ENCODE results near the gene BCAS3.
"Not testable (repeated sequence)": the region's sequence is repeated elsewhere in the genome, so short reads cannot be mapped to it uniquely, and the experiment has no call there.

Gene BCAS3

DNA sequence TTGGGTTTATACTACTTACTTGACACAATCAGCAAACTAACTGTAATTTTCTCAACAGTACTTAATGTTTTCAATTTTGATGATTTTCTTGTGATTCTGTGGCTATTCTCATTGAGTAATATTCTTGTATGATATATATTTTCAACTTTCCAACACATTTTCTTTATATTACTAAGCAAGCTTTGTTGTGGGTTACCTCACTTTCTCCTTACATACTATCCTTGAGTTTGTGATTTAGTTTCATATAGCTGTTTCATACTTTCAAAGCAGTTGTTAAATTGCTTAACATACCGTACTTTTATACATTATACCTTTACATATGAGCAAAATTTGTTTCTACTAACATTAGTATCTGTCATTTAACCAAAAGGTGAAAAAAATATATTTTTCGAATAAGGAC lies 197.1 kb downstream of the BCAS3 start:
- no peak for DNase-seq (ENCODE audit: low read depth, low spot score)

DNA sequence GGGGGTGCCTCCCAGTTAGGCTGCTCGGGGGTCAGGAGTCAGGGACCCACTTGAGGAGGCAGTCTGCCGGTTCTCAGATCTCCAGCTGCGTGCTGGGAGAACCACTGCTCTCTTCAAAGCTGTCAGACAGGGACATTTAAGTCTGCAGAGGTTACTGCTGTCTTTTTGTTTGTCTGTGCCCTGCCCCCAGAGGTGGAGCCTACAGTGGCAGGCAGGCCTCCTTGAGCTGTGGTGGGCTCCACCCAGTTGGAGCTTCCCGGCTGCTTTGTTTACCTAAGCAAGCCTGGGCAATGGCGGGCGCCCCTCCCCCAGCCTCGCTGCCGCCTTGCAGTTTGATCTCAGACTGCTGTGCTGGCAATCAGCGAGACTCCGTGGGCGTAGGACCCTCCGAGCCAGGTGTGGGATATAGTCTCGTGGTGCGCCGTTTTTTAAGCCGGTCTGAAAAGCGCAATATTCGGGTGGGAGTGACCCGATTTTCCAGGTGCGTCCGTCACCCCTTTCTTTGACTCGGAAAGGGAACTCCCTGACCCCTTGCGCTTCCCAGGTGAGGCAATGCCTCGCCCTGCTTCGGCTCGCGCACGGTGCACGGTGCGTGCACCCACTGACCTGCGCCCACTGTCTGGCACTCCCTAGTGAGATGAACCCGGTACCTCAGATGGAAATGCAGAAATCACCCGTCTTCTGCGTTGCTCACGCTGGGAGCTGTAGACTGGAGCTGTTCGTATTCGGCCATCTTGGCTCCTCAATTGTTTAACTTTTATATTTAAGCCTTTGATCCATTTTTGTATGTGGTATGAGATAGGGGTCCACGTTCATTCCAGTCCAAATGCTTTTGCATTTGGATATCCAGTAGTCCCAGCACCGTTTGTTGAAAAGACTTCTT lies 209.3 kb downstream of the BCAS3 start:
- not testable (repeated sequence) for DNase-seq (ENCODE audit: low read depth, low spot score)

DNA sequence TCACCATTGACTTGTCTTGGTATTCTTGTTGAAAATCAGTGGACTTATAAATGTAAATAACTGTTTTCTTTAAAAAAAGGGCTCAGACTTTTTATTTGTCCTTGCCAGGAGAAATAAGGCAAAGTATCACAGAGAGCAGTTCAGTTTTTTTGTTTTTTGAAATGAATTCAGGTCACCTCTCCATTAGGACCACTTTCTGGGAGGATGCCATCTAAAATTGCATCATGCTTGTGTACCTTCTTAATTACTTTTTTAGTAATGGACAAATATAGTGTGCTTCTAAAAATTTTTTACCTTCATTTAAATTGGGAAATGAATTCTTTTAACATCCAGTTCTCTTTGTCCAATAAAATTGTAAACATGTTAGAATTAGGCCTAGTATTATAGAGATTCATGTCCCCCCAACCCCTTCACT lies 210.0 kb downstream of the BCAS3 start:
- DNase-seq (ENCODE audit: low read depth, low spot score), result no peak

DNA sequence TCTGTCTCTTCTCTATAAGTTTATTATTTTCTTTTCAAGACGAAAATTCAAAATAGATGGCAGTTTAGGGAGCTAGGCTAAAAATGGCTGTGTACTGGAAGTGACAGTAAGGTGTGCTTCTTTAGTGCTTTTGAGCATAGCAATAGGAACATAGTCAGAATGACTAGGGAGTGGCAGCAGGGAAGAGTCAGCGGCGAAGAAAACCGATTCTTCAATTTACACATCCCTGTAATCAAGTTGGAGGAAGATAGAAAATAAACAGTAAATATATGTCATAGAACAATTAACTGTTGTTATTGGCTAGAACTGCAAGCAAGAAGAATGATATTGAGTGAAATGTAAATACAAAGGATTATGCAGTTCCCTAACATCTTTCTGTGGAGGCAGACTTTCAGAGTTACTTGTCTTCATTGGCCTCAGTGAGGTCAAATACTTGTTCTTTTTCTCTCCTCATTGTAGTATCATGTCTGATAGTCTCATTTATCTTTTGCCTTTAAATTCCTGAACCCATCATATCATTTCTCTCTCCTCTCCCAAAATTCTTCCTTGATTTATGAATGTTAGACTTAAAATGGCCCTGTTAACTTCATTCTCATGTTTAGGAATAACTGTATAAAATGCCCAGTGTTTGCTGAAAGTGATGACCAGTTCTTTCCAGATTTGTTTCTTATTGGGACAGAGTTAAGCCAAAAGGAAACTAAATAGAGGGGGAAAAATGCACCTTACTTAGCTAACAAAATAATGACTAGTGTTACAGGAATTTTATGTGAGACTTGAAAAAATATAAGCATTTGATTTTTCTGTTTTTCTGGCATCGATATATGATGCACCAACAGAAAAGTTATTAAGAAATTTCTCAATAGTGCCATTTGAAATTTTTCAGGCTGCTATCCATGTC lies 211.4 kb downstream of the BCAS3 start:
- DNase-seq (ENCODE audit: low read depth, low spot score), result no peak

DNA sequence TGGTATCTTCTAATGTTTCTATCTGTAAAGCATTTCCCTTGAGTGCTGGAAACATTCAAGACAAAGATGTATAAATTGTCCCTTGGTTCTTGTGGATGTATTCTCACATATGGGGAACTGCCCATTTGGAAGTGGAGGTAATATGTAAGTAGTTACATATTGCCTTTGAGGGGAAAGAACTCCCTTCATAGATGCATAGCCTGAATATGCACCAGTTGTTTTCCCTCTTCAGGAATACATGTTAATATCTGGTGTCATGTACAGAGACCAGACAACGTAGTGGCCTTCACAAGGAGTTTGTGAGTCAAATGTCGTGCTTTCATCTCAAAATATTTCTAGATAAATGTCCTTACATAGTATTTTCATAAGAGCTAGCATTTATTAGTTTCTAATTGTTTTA lies 213.5 kb downstream of the BCAS3 start:
- DNase-seq (ENCODE audit: low read depth, low spot score), result no peak

DNA sequence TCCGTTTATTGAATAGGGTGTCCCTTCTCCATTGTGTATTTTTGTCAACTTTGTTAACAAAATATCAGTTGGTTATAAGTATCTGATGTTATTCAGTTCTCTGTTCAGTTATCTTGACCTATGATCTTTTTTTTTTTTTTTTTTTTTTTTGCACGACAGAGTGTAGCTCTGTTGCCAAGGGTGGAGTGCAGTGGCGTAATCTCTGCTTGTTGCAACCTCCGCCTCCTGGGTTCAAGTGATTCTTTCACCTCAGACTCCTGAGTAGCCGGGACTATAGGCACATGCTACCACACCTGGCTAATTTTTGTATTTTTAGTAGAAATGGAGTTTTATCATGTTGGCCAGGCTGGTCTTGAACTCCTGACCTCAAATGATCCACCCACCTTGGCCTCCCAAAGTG lies 215.8 kb downstream of the BCAS3 start:
- DNase-seq (ENCODE audit: low read depth, low spot score), result no peak

DNA sequence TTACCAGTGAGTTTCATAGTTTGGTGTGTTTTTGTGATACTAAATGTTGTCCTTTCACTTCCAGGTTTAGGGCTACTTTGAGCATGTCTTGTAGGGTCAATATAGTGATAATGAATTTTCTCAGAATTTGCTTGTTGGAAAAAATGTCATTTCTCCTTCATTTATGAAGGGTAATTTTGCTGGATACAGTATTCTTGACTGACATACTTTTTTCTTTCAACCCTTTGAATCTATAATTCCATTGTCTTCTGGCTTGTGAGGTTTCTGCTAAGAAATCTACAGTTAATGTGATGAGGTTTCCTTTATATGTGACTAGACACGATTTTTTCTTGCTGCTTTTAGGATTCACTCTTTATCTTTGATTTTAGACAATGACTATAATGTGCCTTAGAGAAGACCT lies 219.3 kb downstream of the BCAS3 start:
- DNase-seq (ENCODE audit: low read depth, low spot score), result no peak

DNA sequence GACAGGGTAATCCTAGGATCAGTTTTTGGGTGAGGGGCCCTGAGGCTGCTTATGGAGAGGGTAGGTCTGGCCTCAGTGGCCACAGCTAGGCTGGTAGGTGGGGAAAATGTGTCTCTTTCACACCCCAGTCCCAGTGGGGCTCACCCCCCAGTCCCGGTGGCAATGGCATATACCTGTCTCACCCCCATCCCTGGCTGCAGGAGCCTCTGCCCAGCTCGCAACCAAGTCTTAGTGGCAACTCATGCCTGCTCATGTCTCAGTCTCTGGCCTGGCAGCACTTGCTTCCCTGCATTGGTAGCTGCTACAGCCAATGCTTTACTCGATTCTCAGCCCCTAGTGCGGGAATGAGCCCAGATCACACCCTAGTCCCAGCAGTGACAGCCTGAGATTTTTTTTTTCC lies 221.5 kb downstream of the BCAS3 start:
- DNase-seq (ENCODE audit: low read depth, low spot score), result no peak

DNA sequence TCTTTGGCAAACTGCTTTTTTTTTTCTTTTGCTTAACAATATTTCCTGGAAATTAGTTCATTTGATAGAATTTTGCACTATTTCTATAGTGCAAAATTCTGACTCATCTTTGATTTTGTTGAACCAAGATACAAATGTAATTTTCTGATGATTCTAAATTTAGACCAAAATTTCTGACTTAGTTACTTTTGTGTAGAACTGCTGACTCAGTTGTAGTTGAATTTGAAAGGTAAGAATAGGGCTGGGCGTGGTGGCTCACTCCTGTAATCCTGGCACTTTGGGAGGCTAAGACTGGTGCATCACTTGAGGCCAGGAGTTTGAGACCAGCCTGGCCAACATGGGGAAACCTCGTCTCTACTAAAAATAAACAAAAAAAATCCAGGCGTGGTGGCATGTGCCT lies 223.0 kb downstream of the BCAS3 start:
- no peak for DNase-seq (ENCODE audit: low read depth, low spot score)

DNA sequence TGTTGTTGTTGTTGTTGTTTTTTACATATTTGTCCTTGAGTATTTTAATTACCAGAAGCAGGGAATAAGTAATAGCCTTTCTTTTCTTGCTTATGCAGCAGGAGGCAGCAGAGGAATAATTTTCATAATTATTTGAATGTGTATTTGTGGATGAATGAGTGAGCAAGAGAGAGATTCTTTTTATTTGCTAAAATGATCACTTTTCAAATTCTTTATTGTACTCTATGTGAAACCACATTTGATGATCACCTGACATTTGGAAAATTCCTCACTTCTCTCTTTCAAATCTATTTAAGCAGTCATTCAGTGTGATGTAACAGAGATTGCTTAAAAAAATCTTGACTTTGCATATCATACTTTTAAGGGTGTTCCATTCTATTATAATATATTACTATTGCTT lies 223.6 kb downstream of the BCAS3 start:
- DNase-seq (ENCODE audit: low read depth, low spot score), result no peak

DNA sequence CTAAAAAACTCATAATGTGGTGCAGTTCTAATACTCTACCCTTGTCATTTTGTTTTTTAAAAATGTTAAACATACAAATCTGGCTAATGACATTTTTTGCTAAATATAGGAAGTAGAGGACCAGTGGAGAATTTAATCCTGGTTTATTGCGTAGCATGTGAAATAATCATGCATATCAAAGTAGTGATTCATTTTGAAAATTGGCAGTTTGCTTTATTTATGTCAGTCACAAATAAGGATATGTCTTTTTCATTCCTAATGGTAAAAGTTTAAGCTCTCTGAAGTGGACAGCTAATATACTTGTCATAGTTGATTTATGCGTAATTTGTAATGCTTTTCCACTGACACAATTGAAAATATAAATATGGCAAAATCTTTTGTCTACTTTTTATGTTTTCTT lies 224.2 kb downstream of the BCAS3 start:
- DNase-seq (ENCODE audit: low read depth, low spot score), result no peak

DNA sequence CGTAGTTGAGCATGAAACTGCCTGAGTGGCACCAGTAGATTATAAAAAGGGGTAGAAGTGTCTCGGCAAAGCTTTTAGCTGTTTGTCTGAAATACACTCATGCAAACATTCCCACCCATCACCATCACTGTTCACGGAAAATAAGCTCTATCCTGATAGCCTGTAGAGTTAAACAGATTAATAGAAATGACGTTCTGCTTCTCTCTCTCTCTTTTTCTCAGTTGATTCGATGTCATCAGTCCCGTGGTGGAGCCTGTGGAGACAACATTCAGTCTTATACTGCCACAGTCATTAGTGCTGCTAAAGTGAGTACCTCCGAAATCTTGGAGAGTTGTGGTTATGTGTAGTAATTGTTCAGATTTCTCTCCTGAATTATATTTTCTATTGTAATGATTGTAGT lies 224.7 kb downstream of the BCAS3 start:
- no peak for DNase-seq (ENCODE audit: low read depth, low spot score)

DNA sequence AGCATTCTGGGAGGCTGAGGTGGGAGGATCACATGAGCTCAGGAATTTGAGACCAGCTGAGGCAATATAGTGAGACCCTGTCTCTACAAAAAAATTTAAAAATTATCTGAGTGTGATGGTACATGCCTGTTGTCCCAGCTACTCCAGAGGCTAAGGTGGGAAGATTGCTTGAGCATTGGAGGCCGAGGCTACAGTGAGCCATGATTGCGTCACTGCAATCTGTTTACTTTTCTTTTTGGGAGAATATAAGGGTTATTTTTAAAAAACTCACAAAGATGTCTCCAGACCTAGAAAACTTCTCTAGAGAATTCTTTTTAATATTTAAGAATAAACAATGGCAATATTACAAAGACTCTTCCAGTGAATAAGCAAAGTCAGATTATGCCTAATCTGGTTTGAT lies 226.9 kb downstream of the BCAS3 start:
- no peak for DNase-seq (ENCODE audit: low read depth, low spot score)

DNA sequence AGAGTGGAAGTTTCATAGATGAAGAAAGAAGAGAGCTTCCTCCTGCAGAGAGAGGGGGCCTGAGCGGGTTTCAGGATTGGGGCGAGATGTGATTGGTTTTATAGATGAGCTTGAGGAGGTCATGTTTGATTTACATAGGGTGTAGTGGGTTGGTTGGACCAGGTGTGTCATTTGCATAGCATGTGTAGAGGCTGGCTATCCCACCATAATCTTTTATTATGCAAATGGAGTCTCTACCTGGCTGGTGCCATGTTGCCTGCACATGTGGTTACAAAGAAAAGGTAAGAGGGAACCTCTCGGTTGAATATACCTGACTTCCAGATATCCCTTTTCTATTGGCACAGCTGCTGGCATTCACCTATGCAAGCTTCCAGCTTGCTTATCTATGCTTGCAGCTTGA lies 228.1 kb downstream of the BCAS3 start:
- DNase-seq (ENCODE audit: low read depth, low spot score), result no peak

DNA sequence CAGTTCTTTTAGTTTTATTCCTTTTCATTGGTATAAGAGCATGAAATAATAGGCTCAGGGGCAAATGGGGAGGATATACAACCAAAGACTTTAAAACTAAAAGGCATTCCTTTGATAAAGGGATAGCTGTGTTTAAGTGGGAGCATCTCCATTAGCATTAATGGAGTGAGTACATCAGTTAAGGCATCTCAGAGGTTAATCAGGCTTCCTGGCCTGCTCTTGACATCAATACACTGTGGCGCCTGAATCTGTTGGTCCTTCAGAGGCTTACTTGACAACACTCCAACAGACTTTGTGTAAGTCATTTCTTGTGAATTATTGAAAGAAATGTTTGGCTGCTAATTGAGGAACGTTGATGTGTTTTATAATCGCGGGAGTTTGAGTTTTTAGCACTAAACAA lies 230.7 kb downstream of the BCAS3 start:
- no peak for DNase-seq (ENCODE audit: low read depth, low spot score)

DNA sequence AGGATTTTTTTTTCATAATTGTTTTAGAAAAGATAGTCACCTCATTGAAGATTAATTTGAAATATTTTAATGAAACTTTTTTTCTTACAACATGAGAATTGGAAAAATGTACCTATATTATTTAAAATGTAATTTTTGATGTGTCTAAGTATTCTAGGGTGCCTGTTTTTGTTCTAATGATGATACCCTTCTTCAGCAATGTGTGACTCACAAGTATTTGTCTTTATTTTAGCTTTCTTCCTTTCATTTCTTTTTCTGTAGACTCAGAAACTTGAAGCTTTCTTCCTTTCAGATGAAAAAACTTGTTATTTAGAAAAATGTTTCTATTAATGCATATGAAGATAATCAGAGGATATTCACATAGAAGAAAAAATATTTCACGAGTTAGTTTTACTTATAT lies 231.8 kb downstream of the BCAS3 start:
- DNase-seq (ENCODE audit: low read depth, low spot score), result no peak

DNA sequence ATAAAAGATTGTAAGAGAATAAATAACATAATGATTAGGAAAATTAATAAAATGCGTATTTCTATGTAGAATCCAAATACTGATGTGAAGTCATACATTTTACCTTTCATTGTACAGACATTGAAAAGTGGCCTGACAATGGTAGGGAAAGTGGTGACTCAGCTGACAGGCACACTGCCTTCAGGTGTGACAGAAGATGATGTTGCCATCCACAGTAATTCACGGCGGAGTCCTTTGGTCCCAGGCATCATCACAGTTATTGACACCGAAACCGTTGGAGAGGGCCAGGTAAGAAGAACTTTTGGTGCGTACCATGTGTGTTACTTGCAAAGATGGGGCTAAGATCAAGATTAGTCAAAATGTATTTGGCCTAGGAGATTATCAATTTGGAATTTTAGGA lies 232.8 kb downstream of the BCAS3 start:
- DNase-seq (ENCODE audit: low read depth, low spot score), result no peak

DNA sequence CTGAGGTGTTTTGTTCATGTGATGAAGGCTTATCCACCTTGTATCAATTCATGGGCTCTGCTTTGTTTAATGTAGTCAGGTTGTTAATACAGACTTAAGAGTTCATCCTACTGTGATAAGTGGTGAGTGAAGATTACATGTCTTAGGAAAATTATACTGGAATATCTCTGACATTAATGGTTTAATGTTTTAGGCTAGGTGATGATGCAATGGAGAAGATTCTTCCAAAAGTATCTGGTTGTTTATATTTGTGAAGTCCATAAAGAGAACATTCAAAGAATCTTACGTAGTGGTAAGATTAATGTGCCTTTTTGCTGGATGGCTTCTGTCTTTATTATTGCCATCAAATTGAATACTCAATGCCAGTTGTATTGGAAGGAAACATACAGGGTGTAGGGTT lies 236.4 kb downstream of the BCAS3 start:
- DNase-seq (ENCODE audit: low read depth, low spot score), result no peak

DNA sequence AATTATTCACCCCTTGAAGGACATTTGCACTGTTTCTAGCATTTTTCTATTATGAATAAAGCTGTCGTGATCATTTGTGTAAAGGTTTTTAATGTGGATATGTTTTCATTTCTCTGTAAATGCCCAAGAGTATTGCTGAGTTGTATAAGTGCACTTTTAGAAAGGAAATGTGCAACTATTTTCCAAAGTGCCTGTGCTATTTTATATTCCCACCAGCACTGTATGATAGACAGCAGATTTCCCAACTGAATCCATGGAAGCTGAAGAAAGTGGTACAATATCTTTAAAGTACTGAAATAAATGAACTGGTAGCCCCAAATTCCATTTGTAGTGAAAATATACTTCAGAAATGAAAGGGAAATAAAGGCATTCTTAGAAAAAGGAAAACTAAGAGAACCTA lies 238.4 kb downstream of the BCAS3 start:
- no peak for DNase-seq (ENCODE audit: low read depth, low spot score)

DNA sequence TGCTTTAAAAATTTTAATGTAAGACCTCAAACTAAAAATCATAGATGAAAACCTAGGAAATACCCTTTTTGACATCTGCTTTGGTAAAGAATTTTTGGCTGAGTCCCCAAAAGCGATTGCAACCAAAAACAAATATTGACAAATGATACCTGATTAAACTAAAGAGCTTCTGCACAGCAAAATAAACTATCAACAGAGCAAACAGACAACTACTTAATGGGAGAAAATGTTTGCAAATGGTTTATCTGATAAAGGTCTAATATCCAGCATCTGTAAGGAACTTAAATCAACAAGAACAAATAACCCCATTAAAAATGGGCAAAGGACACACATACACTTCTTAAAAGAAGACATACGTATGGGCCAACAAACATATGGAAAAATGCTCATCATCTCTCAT lies 242.5 kb downstream of the BCAS3 start:
- DNase-seq (ENCODE audit: low read depth, low spot score), result no peak

DNA sequence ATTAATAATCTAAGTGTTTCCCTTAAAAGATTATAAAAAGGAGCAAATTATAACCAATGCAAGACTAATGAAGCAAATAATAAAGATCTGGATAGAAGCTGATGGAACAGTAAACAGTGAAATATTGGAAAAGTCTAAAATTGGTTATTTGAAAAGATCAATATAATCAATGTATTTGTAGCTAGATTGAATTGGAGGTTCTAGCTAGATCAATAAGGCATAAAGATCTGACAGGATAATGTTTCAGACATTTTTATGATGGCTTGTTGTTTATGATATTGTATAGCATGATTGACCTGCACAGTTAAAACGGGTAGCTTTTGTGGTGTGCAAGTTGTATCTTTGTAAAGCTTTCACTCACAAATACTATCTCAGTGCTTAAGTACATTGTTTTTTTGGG lies 245.3 kb downstream of the BCAS3 start:
- DNase-seq (ENCODE audit: low read depth, low spot score), result no peak

DNA sequence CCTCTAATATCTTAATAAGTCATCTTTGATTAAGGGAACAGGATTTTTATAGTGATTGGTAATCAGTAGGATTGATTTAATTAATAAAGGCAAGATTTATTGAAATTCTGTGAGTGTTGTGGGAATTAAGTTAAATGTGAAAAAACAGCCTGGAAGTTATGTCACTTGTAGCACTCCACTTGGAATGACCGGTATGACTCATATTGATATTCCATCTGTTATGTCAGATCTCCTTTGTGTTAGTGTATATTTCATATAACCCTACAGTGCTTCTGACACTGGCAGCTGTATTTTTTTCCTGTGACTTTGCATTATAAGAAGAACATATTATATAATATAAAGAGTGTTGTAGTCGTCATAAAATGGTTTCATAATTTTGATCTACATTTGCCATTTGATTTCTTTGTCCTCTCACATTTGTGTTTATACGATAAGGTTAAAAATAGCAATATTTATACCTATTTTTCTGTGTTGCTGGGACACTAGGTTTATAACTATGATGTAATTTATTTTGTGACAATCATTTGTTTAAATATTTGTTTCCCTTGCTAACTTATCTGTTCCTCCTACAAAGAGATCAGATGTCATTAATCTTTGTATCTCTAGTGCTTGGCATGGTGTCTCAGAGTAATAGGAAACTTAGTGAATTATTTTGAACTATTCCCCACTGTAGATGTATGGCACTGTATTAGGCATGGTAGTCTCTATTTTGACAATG lies 249.0 kb downstream of the BCAS3 start:
- no peak for DNase-seq (ENCODE audit: low read depth, low spot score)

Measured in smooth muscle cell of the brain vasculature (primary cell).